ENCODE data around the gene CCNJ. TPM values are rescaled to one million over a fixed set of nuclear protein-coding genes. Genes with fewer than 3 reads are reported as not detected.

The CCNJ gene
- total RNA-seq, 2 donors from 2014 or later: 2.2 to 3.3 TPM

DNA sequence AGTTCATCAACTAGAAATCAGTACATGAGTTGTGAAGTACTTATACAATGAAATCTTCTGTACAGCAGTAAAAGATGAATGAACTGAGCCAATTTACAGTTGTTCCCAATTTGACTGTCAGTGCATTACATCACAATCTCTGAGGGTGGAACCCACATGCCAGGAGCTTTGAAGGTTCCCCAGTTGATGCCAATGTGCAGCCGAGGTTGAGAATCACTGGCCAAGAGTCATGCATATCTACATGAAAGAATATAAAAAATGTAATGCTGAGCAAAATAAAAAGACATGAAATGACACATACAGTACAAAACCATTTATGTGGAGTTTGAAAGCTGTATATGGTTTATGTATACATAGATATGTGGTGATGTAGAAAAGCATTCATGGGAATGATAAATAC lies 22.1 kb upstream of the CCNJ start:
- Histone ChIP-seq H3K4me3 (no peak overlapping the region), H3K4me1 (no peaks in the 10 kb centered on the region), H3K36me3 (no peaks in the 10 kb centered on the region), H3K27ac (no peak overlapping the region), H3K9me3 (no peaks in the 10 kb centered on the region), H3K27me3 (no peaks in the 10 kb centered on the region)
- TF ChIP-seq, protein P1, sequence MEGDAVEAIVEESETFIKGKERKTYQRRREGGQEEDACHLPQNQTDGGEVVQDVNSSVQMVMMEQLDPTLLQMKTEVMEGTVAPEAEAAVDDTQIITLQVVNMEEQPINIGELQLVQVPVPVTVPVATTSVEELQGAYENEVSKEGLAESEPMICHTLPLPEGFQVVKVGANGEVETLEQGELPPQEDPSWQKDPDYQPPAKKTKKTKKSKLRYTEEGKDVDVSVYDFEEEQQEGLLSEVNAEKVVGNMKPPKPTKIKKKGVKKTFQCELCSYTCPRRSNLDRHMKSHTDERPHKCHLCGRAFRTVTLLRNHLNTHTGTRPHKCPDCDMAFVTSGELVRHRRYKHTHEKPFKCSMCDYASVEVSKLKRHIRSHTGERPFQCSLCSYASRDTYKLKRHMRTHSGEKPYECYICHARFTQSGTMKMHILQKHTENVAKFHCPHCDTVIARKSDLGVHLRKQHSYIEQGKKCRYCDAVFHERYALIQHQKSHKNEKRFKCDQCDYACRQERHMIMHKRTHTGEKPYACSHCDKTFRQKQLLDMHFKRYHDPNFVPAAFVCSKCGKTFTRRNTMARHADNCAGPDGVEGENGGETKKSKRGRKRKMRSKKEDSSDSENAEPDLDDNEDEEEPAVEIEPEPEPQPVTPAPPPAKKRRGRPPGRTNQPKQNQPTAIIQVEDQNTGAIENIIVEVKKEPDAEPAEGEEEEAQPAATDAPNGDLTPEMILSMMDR (IDR thresholded peaks at IDR 0.05): no peak
- no peak for DNase-seq (ENCODE audit: low spot score)

DNA sequence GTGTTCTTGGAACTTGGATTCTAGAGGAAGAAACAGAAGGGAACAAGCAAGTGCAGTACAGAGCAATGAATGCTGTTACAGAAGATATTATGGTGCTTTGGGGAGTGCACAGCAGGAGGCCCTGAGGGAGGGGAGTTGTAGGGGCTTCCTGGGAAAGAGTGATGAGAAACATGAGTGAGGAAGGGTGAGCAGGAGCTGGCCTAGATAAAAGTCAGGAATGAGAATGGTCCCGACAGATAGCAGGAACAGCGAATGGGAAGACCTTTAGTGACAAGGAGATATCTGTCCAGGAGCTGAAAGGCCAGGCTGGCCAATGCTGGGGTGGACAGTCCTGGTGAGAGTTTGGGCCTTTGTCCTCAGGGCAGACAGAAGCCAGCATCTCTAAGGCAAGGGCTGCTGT lies 20.6 kb upstream of the CCNJ start:
- Histone ChIP-seq H3K27ac (no peak overlapping the region), H3K4me1 (no peaks in the 10 kb centered on the region)

DNA sequence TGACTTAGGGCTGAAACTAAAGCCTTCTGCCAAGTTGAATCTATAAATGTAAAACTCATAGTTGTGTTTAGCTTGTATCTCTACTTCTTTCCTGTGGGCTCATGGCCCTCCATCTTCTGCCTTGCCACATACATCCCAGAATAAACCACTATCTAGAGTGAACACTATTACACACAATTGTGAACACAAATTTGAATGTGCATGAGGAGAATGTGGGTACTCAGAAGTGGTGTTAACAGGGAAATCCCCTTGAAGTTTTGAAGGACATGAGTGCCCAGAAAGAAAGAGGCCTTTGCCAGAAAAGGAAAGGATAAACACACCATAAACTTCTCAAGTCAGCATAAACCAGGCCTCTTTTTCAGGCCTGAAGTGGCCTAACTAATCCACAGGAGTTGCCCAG lies 20.2 kb upstream of the CCNJ start:
- H3K36me3 ChIP-seq: no peaks in the 10 kb centered on the region
- DNase-seq (ENCODE audit: low spot score): no peak
- H3K27me3 ChIP-seq: no peaks in the 10 kb centered on the region
- TF ChIP-seq, protein P1 (IDR thresholded peaks at IDR 0.05): no peak
- H3K27ac ChIP-seq: no peak overlapping the region
- H3K4me3 ChIP-seq: no peak overlapping the region
- H3K4me1 ChIP-seq: no peaks in the 10 kb centered on the region
- H3K9me3 ChIP-seq: no peaks in the 10 kb centered on the region

More for the DNA sequence above, 20.6 kb upstream of the CCNJ start:
- DNase-seq (ENCODE audit: low spot score): no peak
- Histone ChIP-seq H3K4me3 (no peak overlapping the region), H3K27me3 (no peaks in the 10 kb centered on the region), H3K36me3 (no peaks in the 10 kb centered on the region), H3K9me3 (no peaks in the 10 kb centered on the region)
- TF ChIP-seq, protein P1 (IDR thresholded peaks at IDR 0.05): no peak

DNA sequence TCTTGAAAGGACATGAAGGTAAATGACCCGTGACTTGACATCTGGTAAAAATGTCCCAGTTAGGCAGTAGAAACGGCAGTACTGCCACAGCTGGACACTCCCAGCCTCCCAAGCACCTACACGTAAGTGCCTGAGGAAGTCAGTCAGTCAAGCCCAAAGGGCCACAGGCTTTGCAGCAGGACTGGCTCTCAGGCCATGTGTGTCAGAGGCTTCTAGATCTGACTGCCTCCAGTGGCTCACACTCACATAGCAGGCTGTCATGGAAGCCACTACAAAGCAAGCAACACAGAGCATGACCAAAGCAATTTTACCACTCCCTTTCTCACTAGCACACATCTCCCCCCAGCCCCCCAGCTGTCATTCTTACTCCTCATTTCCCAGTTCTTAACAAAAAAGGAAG lies 17.8 kb upstream of the CCNJ start:
- TF ChIP-seq, protein P1 (IDR thresholded peaks at IDR 0.05): no peak
- Histone ChIP-seq H3K4me1 (no peaks in the 10 kb centered on the region), H3K27me3 (no peaks in the 10 kb centered on the region), H3K27ac (no peak overlapping the region), H3K36me3 (no peaks in the 10 kb centered on the region), H3K9me3 (no peaks in the 10 kb centered on the region), H3K4me3 (no peak overlapping the region)
- no peak for DNase-seq (ENCODE audit: low spot score)

DNA sequence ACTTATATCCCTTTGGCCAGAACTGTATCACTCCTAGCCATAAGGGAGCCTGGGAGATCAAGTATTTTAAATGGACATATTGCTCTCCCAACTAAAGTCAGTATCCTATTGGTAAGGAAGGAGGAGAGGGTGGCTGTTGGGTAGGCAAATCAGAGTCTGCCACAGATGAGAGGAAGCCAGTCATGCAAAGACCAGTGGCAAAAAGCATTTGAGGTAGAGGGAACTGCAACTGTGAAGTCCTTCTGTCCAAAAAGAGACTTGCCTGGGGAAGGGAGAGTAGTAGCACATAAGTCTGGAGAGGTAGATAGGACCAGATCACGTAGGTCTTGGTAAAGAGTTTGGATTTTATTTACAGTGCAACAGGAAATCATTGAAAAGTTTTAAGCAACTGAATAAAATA lies 8.8 kb upstream of the CCNJ start:
- Histone ChIP-seq H3K27me3 (no peaks in the 10 kb centered on the region), H3K36me3 (no peaks in the 10 kb centered on the region), H3K4me3 (no peak overlapping the region), H3K9me3 (no peaks in the 10 kb centered on the region), H3K27ac (no peak overlapping the region), H3K4me1 (no peaks in the 10 kb centered on the region)
- DNase-seq (ENCODE audit: low spot score): no peak
- TF ChIP-seq, protein P1 (IDR thresholded peaks at IDR 0.05): no peak

All from right atrium auricular region (tissue), 2 donors.